Stimulated activated CD4-positive, alpha-beta T cell treated with anti-CD3 and anti-CD28 coated beads, Interleukin-12 subunit alpha, Interleukin-12 subunit beta, amount 100 ng/mL, for 24 hours (primary cell): ENCODE data around the gene PIK3R1.

ENCODE experiments used
- DNase-seq, 2 experiments: peaks; one replicate each; pipeline ENCODE4 v3.0.0-alpha.2; 2020; ENCODE audit warnings: low read depth in 2 of 2

Gene PIK3R1

DNA sequence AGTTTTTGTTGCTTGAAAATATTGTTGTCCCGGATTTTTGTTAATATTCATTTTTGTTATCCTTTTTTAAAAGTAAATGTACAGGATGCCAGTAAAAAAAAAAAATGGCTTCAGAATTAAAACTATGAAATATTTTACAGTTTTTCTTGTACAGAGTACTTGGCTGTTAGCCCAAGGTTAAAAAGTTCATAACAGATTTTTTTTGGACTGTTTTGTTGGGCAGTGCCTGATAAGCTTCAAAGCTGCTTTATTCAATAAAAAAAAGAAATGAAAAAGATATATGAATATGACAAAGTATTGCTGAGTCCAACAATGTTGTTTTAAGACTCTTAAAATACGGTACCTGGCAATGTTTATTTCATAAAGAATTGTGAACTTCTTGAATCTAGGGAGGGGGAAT lies 82.9 kb downstream of the PIK3R1 start:
- DNase-seq = no peak

DNA sequence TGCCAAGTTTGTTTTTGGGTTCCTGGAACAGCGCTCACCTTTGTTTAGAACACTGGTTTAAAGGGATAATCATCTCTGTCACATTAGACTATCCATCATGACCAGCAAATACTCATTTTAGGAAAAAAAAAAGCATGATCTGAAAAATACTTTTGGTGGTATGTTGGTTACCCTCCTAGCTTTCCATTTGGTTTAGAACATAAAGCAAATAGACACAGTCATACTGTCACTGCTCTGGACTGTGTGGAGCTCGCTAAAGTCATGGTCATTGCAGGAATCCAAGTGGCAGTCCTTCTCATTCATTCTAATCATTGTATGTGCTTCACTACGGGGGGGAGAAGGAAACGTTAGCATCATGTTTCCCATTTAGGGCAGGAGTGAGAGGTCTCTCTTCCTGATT lies 83.5 kb downstream of the PIK3R1 start:
- no peak for DNase-seq

DNA sequence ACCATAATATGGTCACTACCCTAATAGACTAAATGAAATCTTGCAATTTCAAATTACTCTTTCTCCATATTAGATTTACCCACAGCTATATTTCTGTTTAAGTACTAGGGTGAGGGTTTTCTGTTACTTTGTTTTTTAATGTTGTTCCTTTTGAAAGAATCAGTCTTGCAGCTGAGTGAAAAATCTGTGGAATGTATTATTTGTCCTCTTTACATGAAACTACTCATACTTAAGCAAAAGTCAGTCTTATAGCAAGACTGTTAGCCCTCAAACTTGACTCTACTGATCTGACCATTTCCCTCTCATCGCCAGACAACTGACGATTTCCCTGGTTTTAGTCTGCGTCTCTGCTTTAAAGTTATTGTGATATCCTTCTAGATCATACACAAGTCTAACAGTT lies 84.0 kb downstream of the PIK3R1 start:
- no peak for DNase-seq

DNA sequence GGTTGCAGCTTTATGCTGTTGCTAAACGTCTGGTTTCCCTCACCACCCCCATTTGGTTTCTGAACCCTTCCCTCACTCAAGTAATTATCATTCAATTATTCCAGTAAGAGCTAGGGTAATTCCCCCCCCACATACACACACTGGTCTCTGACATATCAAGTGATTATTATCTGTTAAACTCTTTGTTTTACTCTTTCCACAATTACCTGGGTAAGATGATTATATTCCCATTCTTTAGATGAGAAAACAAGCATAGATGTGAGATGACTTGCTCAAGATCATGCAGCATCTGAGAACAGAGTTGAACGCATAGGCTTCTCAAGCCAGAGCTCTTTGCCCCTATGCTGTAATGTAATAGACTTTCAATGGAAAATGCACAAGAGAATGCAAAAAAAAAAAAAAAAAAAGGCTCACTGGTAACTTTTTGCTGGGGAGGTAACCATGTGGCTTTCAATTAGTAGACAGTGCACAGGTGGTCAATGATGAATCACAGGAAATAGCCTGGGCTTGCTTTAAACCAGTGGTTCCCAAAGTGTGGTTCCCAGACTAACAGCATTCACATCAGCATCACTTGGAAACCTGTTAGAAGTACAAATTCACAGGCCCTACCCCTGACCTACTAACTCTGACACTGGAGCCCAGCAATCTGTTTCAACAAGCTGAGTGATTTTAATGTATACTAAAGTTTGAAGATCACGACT lies 87.6 kb downstream of the PIK3R1 start:
- no peak for DNase-seq

DNA sequence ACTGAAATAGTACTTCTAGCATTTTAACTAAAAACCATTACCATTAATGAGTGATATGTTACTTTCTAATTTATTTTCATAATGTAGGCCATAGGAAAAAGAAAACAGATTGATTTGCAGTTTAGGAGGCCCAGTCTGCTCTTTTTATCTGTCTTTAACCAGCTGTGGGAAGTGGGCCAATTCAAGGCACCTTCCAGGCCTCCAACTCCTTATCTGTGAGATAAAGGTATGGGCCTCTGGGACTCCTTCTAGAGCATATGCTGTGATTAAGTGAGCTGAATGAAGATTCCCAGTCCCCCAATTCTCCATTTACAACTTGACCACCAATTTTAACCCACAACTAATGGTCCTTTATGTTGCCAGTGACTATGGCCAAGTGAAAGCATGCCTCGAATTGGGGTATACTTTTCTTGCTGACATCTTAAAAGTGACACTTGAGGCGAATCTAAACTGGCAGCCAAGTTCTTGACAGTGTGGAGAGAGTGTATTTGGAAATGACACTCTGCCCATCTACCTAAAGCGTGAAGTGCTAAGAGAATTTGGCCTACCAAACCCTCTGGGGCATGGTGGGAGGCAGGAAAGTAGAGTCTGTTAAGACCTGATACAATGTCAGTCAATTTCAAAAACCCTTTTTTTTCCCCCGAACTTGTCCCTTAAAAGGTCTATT lies 88.3 kb downstream of the PIK3R1 start:
- no peak for DNase-seq

DNA sequence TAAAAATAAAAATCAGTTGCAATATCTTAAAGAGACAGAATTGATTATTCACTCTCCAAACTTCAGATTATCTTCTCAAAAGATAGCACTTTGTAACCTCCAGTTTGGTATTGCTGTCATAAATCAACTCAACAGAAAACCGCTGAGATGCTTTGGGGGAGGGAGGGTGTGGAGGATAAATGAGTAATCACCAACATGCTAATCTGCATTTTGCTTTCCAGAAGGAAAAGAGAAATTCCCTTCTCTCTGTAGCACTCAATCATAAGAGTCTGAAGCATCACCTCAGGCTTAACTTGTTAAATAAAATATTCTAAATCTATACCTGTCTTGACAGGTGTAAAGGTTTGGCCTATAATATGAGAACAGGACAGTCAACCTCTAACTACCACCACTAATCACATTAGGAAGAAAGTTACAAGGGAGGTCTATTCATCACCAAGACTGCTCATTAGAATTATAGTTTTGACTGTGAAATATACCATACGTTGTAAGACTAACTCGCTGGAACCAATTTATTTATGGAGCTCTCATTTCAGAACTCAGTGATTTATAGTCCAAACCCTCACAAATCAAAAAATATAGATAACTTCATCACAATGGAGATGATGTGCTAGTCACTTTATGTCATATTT lies 89.0 kb downstream of the PIK3R1 start:
- no peak for DNase-seq

DNA sequence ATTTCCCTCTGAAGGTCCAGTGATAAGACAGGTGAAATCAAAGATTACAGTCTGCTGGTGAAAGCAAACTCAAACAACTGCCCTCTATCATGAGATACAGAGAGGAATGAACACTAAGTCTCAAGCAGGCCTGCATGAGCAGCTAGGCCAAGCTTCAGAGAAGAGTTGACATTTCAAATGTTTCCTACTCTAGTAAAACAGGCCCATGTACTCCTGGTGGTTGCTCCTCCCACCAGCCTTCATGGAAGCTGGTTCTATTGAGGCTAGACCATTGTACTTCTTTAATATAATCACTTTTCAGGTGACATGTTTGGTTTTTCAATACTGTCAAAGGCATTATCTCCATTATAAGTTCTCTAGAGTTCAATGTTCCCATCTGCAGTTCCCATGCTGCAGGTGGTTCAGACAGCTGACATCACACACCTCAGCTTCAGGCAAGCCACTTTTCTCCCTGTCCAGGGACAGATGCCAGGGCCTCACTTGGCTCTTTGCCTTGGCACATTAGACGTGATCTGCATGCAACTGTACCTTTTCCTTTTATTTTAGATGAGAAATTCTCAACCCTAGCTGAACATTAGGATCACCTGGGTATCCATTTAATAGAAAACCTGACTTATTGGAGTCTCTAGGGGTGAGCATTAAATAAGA lies 89.8 kb downstream of the PIK3R1 start:
- no peak for DNase-seq

DNA sequence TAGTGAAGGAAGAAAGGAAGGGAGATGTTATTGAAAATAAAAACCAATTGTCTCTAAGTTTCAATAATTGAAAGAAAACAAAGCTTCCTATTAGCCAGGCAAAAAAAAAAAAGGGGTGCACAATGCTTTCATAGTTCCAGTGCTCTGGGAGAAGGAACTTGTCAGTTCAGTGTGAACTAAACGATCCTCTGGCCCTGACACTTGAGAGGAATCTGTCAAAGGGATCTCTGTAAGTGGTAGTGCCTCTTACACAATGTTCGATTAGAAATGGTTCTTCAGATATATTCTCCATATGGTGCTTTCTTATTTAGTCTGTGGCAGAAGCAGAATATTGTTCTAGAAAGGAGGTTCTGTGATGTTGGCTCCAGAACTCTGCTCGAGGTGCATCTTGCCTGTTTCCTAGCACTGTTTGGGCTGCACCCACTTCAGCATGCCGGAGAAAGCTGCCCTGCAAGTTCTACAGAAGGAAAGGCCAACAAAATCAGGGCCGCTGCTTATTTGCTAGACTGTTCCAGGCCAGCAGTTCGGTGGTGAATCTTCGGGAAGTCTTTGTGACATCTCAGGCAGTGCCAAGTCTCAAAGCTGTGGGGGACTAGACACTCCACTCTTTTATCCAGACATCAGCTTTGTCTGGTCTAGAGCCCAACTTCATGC lies 90.9 kb downstream of the PIK3R1 start:
- DNase-seq = no peak

DNA sequence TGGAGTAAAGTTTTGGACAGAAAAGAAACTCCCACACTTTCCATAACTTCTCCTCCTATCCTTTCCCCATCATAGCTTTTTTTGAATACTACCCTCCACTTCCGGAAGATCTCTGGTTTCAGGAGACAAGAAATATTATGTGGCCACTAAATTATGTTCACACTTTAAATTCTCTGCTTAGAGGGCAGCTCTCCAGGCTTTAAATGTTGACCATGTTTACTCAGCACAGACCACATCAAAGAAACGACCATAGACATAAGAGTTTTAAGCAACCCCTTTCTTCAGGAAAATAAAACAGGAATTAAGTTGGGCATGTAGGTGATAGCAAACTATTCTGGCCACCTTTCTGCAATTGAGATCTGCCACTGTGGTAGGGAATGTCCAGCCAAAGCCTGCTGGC lies 97.8 kb downstream of the PIK3R1 start:
- no peak for DNase-seq

DNA sequence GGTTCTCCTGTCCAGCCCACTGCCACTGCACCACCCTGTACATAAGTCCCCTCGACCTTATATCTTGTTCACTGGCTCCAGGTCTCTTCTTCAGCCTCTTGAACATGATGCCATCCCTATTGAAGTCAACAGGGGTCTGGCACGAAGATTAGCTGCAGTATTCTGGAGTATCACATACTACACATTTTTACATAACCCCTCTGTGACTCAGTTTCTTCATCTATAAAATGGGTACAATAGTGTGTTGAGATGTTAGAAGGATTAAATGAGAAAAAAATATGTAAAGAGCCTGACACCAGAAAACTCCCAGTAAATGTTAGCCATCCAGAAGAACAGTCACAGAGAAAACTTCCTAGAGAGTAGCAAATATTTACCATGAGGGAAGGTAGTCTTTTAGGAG lies 98.9 kb downstream of the PIK3R1 start:
- no peak for DNase-seq

DNA sequence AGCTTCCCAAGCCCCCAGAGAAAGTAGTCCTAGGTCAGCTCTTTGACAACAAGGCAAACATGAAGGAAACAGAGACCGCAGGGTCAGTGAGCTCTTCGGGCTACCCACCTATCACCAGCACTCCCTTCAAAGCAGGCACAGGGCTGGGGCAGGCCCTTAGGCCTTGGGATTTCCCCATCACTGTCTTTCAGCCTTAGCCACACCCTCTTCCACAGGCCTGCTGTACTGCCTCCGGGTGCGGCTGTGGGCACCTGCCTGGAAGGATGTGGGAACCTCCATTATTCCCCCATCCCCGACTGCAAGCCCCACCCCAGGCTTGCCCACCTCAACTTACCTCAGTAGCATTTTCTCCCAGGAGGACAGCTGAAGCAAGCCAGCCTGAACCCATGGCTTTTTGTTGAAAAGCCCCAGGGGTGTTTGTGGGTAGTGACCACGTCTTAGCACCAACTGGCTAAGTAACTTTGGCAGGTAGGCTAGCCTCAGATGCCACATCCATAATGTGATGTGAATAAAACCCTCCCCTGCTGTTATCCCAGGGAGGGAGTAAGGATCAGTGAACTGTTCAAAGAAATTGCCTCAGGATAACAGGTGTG lies 100.2 kb downstream of the PIK3R1 start:
- DNase-seq = peak in 1 of 2 experiments; percentile 22

DNA sequence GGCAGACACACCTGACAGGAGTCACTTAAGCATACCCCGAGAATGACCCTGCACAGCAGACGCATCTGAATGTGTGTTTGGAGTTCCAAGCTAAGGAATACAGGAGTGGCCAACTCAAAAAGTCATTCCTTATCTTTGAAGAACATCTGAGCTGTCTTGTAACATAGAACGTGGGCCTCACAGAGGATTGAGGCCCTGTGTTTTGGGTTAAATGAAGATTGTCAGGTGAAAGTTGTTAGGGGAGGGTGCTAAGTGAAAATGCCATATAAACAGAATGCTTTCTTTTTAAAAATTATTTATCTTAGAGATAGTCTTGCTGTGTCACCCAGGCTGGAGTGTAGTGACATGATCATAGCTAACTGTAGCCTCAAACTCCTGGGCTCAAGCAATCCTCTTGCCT lies 100.9 kb downstream of the PIK3R1 start:
- no peak for DNase-seq

DNA sequence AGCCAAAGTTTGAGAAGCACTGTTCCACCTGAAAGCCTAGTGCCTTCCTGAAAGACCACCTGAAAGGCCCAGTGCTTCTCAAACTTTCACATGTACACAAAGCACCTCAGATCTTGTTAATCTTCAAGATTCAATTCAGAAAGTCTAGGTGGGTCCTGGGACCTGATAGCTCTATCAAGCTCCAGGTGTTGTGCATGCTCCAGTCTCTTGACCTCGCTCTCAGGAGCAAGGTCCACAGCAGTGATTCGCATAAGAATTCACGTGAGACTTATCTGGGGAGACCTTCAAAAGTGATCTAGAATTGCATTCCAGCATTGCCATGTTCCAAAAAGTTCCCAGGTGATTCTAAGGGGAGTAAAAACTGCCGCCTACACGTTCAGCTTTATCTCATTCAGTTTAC lies 102.1 kb downstream of the PIK3R1 start:
- no peak for DNase-seq

DNA sequence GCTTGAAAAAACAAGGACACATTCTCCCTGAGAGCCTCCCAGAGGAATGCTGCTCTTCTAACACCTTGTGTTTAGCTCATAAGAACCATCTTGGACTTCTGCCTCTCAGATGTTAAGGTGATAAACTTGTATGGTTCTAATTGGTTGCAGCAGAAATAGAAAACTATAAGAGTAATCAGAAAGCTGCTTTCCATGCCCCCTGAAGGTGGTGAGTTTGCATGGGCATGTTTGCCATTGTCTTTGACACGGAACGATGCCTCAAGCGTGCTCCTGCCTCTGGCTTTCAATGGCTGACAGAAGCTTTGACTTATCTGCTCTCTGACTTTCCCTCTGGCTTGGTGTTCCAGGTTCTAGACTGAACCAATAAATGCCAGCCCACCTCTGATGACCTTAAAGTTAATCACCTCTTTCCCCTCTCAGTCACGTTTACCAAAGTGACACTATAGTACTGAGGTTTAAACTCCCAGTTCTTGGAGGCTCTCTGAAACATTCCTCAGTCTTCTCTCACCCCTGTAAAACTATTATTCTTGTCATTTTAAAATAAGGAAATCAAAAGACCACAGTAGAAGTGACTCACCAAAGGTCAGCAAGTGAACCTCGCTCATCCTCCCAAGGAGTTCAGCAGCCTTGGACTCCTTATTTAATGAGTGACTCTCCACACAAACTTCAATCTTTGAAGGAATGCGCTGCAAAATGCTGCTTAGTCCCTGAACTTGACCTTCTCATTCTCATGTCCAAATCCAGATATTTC lies 103.6 kb downstream of the PIK3R1 start:
- no peak for DNase-seq

DNA sequence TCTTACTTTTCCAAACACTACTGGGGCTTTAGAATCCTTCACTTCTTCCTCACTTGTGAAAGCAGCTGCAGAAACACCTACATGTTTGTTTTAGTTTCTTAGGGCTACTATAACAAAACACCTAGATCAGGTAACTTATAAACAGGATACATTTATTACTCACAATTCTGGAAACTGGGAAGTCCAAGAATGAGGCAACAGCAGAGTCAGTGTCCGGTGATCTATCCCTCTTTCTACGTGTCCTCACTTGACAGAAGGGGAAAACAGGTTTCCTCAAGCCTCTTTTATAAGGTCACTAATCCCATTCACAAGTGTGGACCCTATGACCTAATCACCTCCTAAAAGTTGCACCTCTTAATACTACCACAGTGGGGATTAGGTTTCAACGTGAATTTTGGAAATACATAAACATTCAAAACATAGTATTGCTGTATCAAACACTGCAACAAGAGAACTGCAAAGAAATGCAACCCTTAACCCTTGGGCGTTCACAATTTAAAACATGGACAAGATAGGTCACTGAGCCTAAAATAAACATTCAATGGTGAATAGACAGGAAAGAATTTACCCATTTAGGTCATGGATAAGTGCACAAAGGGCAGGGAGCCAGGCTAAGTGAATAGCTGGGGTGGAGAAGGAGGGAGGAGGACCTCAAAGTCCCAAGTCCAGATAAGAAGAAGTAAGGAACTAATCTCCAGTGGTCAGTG lies 104.3 kb downstream of the PIK3R1 start:
- DNase-seq = no peak

DNA sequence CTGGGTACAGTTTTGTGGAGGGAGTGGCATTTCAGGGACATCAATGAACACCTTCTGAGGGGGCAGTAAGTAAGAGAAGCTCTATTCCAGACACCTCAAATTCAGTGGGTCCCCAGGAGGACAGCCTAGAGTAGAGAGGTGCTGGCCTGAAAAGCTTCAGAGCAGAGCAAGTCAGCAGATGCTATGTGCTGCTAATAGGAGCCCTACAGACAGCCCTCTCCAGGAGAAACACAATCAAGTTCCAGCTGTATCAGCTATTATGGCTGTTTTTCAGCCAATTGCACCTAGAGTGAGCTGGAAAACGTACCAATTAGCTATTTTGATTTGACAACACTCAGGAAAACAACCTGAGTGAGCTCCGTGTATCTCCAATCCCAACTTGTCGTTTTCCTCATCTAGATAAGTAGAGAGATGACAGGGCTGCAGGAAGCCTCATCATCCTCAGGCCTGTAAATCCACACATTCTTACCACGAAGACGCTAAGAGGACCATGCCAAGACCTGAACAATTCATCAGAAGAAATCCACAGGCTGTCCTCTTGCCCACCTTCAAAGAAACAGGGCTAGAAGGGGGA lies 104.9 kb downstream of the PIK3R1 start:
- no peak for DNase-seq

DNA sequence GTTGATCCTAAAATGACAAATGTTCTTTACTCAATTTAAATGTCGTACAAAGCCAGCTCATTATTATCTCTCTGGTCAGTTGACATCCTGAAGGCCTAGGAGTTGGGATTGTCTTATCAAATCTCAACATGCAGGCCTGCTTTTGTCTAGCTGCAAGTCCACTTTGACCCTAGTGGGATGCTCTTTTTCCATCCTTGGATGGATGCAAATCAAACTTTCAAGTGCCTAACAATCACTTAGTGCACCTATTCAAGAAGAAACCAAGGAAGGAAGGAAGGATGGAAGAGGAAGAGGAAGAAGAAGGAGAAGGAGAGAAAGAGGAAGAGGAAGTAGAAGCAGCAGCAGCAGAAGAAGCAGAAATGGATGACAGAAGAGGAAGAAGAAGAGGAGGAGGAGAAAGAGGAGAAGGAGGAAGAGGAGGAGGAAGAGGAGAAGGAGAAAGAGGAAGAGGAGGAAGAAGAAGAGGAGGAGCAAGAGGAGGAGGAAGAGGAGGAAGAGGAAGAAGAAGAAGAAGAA lies 109.6 kb downstream of the PIK3R1 start:
- no peak for DNase-seq

DNA sequence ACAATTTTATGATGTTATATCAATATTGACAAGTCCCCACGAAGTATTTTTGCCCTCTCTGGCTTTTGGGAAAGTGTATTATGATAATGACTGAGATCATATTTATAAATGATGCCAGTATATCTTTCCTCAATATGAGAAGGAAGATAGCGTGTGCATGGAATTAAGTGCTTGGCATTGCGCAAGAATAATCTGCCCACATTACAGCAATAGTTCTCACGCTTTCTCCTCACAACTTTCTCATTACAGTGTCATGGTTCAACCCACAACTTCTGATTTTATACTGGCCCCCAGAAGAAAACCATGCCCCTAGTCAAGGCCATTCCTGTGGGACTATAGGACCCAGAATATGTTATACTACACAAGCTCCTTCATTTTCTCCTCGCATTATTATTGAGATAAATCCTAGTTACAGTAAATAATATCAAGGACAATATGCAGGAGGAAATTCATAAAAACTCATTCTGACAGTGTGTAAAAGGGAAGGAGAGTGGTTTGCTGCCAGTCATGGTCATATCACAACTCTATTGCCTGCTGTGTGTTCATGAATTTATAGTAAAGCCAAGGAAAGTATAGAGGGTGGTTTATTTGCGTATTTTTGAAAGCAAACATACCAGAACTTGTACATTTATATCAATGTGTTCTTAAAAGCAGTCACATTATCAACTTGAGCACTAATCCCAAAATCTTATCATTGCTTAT lies 114.1 kb downstream of the PIK3R1 start:
- no peak for DNase-seq

DNA sequence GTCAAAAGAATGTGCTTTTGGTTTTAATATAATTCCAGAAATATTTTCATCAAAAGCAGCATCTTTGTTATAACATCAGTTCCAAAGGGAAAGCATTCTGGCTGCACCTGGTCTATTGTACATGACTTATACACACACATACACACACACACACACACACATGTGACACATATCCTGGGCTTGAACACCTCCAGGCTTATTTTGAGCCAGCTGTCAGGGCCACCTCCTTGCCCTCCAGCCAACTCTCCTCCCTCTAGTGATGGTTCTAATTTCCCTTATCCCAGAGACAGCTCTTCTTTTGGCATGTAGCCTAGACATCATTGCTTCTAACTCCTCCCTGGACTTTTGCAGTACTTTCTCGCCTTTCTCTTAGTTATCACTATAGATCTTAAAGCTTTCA lies 115.0 kb downstream of the PIK3R1 start:
- no peak for DNase-seq
